Keratinocyte (primary cell): ENCODE results near the gene DAPK2. TPM values are rescaled to one million over a fixed set of nuclear protein-coding genes. Genes with fewer than 3 reads are reported as not detected.

Source experiments
- DNase-seq: peaks from one replicate; pipeline ENCODE4 v3.0.0-alpha.2; 2011; ENCODE audit warnings: low read depth, missing footprints, low spot score
- FAIRE-seq: peaks from 2 replicates; lab custom pipeline; 2011; peaks lifted over from hg19 to GRCh38; lab: Jason Lieb, UNC
- H2AFZ ChIP-seq: 2 replicates; pipeline ENCODE4 v1.6.0; 2012; ENCODE audit warnings: low read length, control low read depth, inconsistent platforms; ENCODE audit not compliant: control insufficient read depth
- H3K27ac ChIP-seq: 2 replicates; pipeline ENCODE4 v1.5.1; 2011; ENCODE audit warnings: low read length; ENCODE audit not compliant: control insufficient read depth, insufficient read depth
- H3K27me3 ChIP-seq: 3 replicates; pipeline ENCODE4 v1.6.0; 2011; ENCODE audit warnings: low read length; ENCODE audit not compliant: control insufficient read depth, insufficient read depth; ENCODE audit errors: extremely low read depth
- H3K36me3 ChIP-seq, 2 experiments: 2 replicates in 1 of 2; 3 replicates in 1 of 2; pipeline ENCODE4 v1.5.1; 2011; ENCODE audit warnings: low read length in 2 of 2, mild to moderate bottlenecking in 1 of 2; ENCODE audit not compliant: control insufficient read depth in 2 of 2, insufficient read depth in 2 of 2; ENCODE audit errors: extremely low read depth in 1 of 2
- H3K4me1 ChIP-seq: 3 replicates; pipeline ENCODE4 v1.5.1; 2011; ENCODE audit warnings: low read length; ENCODE audit not compliant: control insufficient read depth, insufficient read depth; ENCODE audit errors: extremely low read depth
- H3K4me2 ChIP-seq: 3 replicates; pipeline ENCODE4 v1.6.0; 2011; ENCODE audit warnings: low read depth, low read length; ENCODE audit not compliant: control insufficient read depth, insufficient read depth; ENCODE audit errors: extremely low read depth
- H3K4me3 ChIP-seq, 3 experiments: fragments of 200-600 bp in 1 of 3; sonication (generic) in 1 of 3; 2 replicates in 2 of 3; 3 replicates in 1 of 3; pipeline ENCODE4 v1.5.1; 2011 to 2016; ENCODE audit warnings: low read length in 3 of 3, mild to moderate bottlenecking in 3 of 3, control low read depth in 2 of 3, inconsistent platforms in 1 of 3, low read depth in 1 of 3, mixed read lengths in 1 of 3, mixed run types in 1 of 3, moderate library complexity in 1 of 3; ENCODE audit not compliant: control insufficient read depth in 2 of 3, insufficient read depth in 2 of 3; ENCODE audit errors: extremely low read depth in 1 of 3
- H3K79me2 ChIP-seq: 2 replicates; pipeline ENCODE4 v1.6.0; 2012; ENCODE audit warnings: low read length; ENCODE audit not compliant: control insufficient read depth, insufficient read depth
- H3K9ac ChIP-seq: 3 replicates; pipeline ENCODE4 v1.6.0; 2011; ENCODE audit warnings: low read length; ENCODE audit not compliant: control insufficient read depth, insufficient read depth; ENCODE audit errors: extremely low read depth
- H3K9me1 ChIP-seq: 3 replicates; pipeline ENCODE4 v1.6.0; 2011; ENCODE audit warnings: low read length; ENCODE audit not compliant: control insufficient read depth, insufficient read depth; ENCODE audit errors: extremely low read depth
- H3K9me3 ChIP-seq: 2 replicates; pipeline ENCODE4 v1.5.1; 2012; ENCODE audit warnings: low read depth, low read length; ENCODE audit not compliant: control insufficient read depth
- H4K20me1 ChIP-seq: 3 replicates; pipeline ENCODE4 v1.6.0; 2011; ENCODE audit warnings: low read length; ENCODE audit not compliant: control insufficient read depth, insufficient read depth; ENCODE audit errors: extremely low read depth
- EZH2 ChIP-seq: IDR thresholded peaks from one replicate; pipeline ENCODE4 v1.6.1; 2012; ENCODE audit warnings: inconsistent platforms, mild to moderate bottlenecking, low read length, moderate library complexity
- dilution Hi-C: fragments of 300-500 bp; cut with MboI; formaldehyde crosslinking; loops from one replicate; pipeline ENCODE4 v1.7.0; 2020; ENCODE audit warnings: low sequenced_read_pairs; ENCODE audit not compliant: extremely low pct_ligation_motif_present
- polyA plus RNA-seq, 5 experiments: library from polyadenylated mRNA; depleted of rRNA in 3 of 5; stranded (reverse) in 3 of 5; stranded (forward) in 1 of 5; unstranded in 1 of 5; fragments of >200 nt; gene quantifications; 1 replicate in 1 of 5; 2 replicates in 3 of 5; 3 replicates in 1 of 5; pipeline versions ENCODE4 v1.2.1 to v1.2.3, GENCODE V29; 2011 to 2012; ENCODE audit warnings: missing spikeins in 2 of 5, low read depth in 1 of 5, low replicate concordance in 1 of 5
- TF ChIP-seq, protein P1 (sequence below), 3 experiments: IDR thresholded peaks in 1 of 3; conservative IDR thresholded peaks in 1 of 3; optimal IDR thresholded peaks in 1 of 3; 2 replicates in 2 of 3; 3 replicates in 1 of 3; pipeline versions ENCODE3 to v1.5.1; 2011; ENCODE audit warnings: low read length in 3 of 3, mild to moderate bottlenecking in 3 of 3, moderate library complexity in 2 of 3, control low read depth in 1 of 3, inconsistent platforms in 1 of 3; ENCODE audit not compliant: insufficient read depth in 2 of 3; ENCODE audit errors: extremely low read depth in 1 of 3

The DAPK2 gene
- polyA plus RNA-seq, 1 donor (not counting 4 experiments of a cell fraction or from before 2014, with no cell fraction given): 1.4 TPM

DNA sequence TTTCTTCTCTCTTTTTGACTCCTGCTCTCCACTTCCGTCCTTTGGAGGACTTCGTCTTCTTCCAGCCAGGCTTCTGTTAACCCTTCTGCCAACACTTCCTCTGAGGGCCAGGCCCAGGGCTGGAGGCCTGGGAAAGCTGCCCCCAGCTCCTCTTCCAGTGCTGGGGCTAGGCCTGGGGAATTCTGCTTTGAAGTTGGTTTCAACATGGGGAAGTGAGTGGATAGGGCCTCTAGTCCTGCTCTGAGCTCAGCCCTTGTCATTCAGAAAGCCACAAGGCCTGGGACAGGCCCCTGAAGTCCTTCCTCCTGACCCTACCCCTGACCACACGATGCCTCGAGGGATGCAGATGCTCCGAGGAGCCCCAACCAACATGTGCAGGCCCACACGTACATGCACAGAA is 158.7 kb downstream of the DAPK2 start:
- H3K27ac ChIP-seq: no peak overlapping the region
- H3K27me3 ChIP-seq: no peaks in the 10 kb centered on the region
- TF ChIP-seq, protein P1, sequence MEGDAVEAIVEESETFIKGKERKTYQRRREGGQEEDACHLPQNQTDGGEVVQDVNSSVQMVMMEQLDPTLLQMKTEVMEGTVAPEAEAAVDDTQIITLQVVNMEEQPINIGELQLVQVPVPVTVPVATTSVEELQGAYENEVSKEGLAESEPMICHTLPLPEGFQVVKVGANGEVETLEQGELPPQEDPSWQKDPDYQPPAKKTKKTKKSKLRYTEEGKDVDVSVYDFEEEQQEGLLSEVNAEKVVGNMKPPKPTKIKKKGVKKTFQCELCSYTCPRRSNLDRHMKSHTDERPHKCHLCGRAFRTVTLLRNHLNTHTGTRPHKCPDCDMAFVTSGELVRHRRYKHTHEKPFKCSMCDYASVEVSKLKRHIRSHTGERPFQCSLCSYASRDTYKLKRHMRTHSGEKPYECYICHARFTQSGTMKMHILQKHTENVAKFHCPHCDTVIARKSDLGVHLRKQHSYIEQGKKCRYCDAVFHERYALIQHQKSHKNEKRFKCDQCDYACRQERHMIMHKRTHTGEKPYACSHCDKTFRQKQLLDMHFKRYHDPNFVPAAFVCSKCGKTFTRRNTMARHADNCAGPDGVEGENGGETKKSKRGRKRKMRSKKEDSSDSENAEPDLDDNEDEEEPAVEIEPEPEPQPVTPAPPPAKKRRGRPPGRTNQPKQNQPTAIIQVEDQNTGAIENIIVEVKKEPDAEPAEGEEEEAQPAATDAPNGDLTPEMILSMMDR (optimal IDR thresholded peaks at IDR 0.05 in 1 of 3, IDR thresholded peaks at IDR 0.05 in 1 of 3, conservative IDR thresholded peaks at IDR 0.05 in 1 of 3; ENCODE audit: extremely low read depth in 1 of 3, insufficient read depth in 2 of 3, low read length in 3 of 3): no peak
- TF ChIP-seq EZH2: no peak
- dilution Hi-C loops: no loop called here
- no peaks in the 10 kb centered on the region for H4K20me1 ChIP-seq
- H3K9ac ChIP-seq: no peak overlapping the region
- H3K4me1 ChIP-seq: no peaks in the 10 kb centered on the region
- no peak overlapping the region for H3K4me2 ChIP-seq
- no peaks in the 10 kb centered on the region for H3K36me3 ChIP-seq
- FAIRE-seq (no peak), DNase-seq (no peak)
- H3K4me3 ChIP-seq: no peak overlapping the region
- H2AFZ ChIP-seq: no peak overlapping the region
- H3K9me1 ChIP-seq: no peaks in the 10 kb centered on the region
- H3K79me2 ChIP-seq: no peaks in the 10 kb centered on the region
- H3K9me3 ChIP-seq: no peaks in the 10 kb centered on the region

DNA sequence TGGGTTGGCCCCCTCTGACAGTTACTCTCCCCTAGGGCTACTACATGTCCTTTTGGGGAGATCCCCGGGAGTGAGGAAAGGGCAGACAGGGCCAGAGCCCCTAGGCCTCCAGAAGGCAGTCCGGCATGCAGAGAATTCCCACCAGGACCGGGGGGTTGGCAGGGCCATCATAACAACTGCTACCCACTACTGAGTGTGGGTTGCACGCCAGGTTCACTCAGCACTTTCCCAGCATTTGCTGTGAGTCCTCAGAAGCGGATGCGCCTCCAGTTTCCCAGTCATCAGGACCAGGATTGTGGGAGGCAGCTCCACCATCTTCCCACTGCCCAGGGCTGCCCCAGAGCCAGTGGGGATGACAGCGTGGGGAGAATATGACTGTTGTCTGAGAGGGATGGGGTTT is 161.3 kb downstream of the DAPK2 start:
- Histone ChIP-seq H3K4me2 (no peak overlapping the region), H3K4me3 (no peak overlapping the region), H3K9ac (no peak overlapping the region), H2AFZ (no peak overlapping the region), H4K20me1 (no peaks in the 10 kb centered on the region), H3K36me3 (no peaks in the 10 kb centered on the region), H3K27me3 (no peaks in the 10 kb centered on the region), H3K27ac (no peak overlapping the region), H3K9me1 (no peaks in the 10 kb centered on the region), H3K79me2 (no peaks in the 10 kb centered on the region), H3K4me1 (no peaks in the 10 kb centered on the region), H3K9me3 (no peaks in the 10 kb centered on the region)
- dilution Hi-C loops: no loop called here
- no peak for TF ChIP-seq EZH2
- TF ChIP-seq, protein P1 (optimal IDR thresholded peaks at IDR 0.05 in 1 of 3, IDR thresholded peaks at IDR 0.05 in 1 of 3, conservative IDR thresholded peaks at IDR 0.05 in 1 of 3; ENCODE audit: extremely low read depth in 1 of 3, insufficient read depth in 2 of 3, low read length in 3 of 3): no peak
- no peak for FAIRE-seq
- DNase-seq: no peak
